ENCODE measurements around the gene ART4. TPM values are rescaled to one million over a fixed set of nuclear protein-coding genes. Genes with fewer than 3 reads are reported as not detected.

Gene ART4
- total RNA-seq, 1 donor from 2014 or later: not detected

DNA sequence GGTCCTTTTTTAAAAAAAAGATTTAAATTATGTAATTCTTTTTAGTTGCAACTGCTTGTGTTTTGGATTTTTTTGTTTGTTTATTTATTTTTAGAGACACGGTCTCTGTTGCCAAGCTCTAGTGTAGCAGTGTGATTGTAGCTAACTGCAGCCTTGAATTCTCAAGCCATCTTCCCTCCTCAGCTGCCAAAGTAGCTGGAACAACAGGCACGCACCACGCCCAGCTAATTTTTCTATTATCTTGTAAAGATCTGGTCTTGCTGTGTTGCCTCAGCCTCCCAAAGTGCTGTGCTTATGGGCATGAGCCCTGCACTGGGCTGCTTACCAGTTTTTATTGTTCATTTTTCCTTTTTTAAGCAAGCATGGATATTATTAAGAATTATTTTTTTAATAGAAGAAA, 10.6 kb upstream of the ART4 start:
- DNase-seq (ENCODE audit: low spot score in 2 of 2) (no peak), FAIRE-seq (no peak)

DNA sequence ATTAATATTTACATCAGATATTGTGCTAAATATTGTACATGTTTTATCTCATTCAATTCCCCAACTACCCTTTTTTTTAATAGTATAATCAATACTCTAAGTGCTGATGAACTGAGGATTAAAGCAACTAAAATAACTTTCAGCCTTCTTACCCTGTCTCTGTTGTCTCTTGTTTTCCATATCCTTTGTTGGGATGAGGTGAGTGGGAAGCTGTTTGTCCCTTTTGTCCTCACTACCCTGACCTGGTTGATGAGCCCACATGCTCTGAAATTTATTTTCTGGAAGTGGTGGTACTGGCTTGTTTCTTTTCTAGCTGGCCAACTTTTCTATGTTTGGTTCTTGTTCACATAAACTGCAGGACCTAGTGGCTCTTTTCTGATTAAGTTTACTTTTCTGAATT, 9.6 kb upstream of the ART4 start:
- DNase-seq (ENCODE audit: low spot score in 2 of 2) (no peak), FAIRE-seq (no peak)

DNA sequence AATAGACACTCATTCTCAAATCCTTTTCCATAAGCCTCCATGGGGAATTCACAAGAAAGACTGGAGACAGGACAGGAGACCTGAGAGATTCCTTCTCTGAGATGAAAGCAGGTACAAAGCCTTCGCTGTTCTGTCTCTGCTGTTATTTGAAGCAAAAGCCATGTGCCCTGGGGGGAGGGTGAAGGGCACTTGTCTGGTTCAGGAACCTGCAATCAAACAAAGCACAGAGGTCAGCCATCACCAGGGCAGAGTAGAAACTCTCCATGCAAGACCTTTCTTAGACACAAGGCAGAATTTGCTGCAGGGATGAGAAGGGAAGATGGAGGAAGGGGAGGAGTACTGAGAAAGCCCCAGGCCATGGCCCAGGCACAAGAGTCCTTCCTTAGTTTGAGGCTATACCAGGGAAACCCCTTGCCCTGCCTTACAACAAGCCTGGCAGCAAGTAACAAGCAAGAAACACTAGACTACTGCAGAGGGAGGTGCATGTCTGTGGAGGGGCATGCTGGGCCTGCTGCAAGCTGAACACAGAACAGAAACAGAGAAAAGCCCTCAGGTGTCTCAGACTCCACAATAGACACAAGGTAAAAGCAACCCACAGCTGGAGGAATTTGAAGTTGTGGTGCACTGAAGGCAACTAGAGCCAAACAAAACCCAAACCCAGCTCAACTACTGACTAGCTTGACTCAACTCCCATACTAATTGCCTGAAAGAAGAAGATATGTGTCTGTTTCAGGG, 7.8 kb upstream of the ART4 start:
- DNase-seq (ENCODE audit: low spot score in 2 of 2): no peak
- FAIRE-seq: no peak

DNA sequence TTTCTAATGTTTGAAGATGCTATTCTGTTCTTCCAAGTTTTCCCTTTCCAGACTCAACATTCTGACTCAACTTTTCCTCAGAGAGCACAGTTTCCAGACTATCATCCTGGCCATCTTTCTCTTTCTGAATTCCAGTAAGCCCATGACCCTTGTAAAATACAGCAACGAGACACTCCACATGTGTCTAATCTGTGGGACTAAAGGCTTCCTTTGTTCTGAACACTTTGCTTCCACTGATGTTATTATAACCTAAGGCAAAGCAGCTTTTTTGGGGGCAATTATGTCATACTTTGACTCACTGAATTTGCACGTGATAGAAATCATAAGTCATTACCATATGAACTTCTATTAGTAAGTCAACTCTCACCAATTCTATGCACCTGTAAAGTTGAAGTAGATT, 6.3 kb upstream of the ART4 start:
- DNase-seq (ENCODE audit: low spot score in 2 of 2) (no peak), FAIRE-seq (no peak)

DNA sequence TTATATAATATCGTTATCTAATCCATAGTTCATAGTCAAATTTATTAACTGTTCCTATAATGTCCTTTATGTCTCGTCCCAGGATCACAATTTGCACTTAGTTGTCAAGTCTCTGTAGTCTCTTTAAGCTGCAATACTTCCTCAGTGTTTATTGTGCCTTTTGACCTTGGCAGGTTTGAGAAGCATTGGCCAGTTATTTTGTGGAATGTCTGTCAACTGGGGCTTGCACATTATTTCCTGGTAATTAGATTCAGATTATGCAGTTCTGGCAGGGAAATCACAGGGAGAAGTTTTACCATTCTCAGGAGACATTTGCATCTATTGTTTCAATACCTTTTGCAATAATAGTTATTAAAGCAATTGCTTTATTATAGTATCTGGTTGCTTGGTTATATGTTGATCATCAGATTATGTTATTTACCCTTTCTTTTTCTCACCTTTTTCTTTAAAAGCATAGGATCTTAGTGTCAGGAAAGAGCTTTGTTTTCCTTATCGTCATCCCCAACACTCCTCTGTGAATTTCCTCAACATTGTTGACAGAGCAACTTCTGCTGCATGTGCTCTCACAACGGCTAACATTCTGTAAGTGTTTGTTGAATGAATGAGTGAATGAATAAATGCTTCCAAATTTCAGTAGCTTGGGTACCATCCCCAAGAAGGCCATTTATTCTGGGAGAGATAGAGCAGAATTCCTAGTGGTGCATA, 3.7 kb upstream of the ART4 start:
- no peak for DNase-seq (ENCODE audit: low spot score in 2 of 2)

DNA sequence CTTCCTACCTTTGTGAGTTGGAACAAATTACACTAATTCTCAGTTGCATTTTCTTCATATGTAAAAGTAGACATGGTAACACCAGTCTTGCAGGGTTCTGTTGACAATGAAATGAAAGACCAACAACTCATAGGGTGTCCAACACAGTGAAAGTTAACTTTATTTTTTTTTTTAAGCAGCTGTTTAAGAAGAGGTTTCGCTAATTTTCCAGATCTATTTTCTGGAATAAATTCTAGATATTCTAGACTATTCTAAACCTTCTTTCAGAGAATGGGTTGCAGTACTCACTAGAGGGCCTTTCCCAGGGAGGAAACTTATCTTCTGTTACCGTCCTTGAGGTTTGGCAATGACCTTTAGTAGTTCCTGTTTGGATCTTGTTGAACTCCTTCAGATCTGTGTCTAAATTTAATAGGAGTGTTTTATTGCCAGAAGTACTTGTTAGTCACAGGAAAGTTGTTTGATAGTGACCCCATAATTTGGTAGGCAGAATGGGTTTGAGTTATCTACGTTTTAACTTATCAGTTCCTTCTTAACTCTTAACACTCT, 2.8 kb upstream of the ART4 start:
- DNase-seq (ENCODE audit: low spot score in 2 of 2): no peak
- FAIRE-seq: no peak

More for the DNA sequence above, 3.7 kb upstream of the ART4 start:
- FAIRE-seq: no peak

DNA sequence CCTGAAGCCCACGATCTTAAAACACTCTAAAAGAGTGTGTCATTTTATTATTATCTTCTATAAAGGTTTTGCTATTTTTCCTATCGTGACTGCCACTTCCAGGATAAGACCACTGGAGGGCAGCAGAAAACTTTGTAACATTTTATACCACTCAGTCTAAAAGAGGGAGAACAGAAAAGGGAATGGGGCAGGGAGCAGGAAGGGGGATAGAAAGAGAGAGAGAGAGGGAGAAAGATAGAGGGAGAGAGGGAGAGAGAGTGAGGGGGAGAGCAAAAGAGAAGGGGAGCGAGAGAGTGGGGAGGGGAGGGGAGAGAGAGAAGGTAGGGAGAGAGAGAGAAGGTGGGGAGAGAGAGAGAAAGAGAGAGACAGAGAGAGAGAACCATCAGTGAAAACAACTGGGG, 2.0 kb upstream of the ART4 start:
- FAIRE-seq (peak; percentile 64), DNase-seq (ENCODE audit: low spot score in 2 of 2) (peak; percentile 18 to 61)

DNA sequence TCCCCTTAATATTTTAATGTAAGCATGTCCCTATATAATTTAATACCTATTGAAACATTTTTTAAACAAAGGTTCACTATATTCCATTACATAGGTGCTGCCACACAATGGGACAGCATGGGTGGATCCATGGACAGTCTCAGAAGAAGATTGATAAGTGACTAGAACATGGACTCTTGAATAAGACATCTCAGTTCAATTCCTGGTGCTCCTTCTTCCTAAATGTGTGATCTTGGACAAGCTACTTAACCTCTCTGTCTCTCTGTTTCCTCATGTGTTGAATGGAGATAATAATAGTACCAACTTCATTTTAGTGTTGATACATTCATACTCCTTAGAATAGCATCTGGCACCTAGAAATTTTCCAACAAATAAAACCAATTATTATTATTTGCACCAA, 1.1 kb upstream of the ART4 start:
- DNase-seq (ENCODE audit: low spot score in 2 of 2) (no peak), FAIRE-seq (no peak)

DNA sequence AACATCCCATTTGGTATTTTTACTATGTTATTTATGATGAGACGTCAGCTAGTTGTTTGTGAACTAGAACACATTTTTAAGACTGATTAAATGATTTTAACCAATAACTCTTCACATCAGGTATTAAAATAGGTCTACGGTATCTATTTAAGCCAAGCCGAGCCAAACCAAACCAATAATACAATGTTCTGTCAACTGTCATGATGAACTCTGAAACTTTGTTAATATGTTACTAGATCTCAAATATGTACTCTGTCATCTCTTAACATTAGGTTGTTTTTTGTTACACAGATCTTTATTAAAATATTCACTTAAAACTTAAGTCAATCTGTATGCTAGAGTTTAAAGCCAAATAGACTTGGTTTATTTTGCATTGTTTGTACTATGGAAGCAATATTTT, 1.0 kb downstream of the ART4 start:
- DNase-seq (ENCODE audit: low spot score in 2 of 2) (no peak), FAIRE-seq (no peak)

DNA sequence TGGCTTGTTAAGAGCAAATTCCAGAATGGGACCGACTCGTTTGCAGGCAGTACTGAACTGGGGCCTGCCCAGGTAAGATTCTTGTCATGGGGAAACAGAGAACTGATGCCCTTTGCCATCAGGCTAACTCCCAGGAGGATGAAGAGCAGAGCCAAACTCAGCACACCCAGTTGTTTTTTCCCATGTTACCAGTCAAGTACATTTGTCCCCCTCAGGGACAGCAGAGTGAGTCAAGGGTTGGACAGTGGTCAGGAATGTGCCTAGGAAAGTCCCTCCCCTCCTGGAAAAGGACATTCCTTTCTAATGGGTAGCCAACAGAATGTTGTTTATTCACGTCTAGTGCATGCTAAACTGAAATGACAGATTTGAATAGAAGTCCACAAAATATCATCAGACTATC, 1.6 kb downstream of the ART4 start:
- DNase-seq (ENCODE audit: low spot score in 2 of 2) (no peak), FAIRE-seq (no peak)

DNA sequence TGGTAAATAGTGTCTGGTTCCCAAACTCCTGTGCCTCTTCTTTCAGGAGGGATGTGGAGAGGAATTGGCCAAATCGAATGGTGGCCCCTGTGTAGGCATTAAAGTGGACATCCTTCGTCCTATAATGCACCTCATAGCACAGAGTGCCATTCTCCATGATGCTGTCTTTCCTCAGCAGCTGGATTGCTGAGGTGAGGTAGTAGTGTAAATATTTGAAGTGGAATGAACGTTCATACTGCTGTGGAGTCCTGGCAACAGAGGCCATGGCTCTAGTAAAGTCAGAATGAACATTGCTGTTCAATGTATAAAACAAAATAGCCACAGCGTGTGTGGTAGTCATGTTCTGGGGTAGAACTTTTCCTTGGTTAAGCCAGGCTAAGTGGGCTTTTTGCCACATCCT, 2.7 kb downstream of the ART4 start:
- DNase-seq (ENCODE audit: low spot score in 2 of 2): no peak
- no peak for FAIRE-seq

DNA sequence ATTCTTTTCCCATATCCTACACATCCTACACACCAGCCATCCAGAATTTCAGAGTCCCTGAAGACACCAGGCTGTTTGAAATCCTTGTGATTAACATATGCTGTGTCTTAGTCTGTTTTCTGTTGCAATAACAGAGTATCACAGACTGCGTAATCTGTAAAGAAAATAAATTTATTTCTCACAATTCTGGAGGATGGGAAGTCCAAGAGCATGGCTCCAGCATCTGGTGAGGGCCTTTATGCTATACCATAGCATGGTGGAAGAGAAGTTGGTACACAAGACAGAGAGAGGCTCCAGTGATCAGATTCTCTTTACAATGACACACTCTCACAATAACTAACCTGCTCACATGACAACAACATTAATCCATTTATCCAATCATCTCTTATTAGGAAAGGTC, 4.1 kb downstream of the ART4 start:
- DNase-seq (ENCODE audit: low spot score in 2 of 2): no peak
- FAIRE-seq: no peak

DNA sequence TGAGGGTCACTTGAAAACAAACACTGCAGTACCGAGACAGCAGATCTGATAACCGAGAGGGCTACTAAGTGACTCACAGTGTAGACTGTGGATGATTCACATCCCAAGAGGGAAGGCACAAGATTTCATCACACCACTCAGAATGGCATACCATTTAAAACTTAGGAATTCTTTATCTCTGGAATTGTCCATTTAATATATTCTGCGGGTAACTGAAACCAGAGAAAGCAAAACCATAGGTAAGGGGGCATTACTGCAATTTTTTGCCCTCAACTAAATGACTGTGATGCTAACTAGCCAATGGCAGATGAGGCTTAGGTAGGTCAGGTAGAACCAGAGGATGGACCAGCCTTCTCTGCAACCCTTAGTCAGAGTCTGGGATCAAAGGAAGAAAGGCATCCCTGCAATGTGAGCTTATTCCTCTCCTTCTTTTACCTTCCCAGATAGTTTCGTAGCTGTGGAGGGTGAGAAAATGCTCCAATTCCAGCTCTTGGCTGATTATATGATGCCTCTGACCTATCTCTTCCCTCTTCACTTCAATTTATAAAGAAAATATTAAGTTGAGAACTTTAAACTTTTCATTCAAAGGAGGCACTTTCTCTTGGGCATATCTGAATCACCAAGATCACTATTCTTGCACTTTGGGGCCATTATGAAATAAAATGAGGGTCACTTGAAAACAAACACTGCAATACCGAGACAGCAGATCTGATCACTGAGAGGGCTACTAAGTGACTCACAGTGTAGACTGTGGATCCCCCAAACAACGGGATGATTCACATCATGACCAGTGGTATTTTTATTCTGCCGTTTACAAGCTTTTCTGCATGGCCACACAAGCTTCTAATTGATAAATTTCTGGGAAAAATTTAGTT, 6.8 kb downstream of the ART4 start:
- no peak for DNase-seq (ENCODE audit: low spot score in 2 of 2)

DNA sequence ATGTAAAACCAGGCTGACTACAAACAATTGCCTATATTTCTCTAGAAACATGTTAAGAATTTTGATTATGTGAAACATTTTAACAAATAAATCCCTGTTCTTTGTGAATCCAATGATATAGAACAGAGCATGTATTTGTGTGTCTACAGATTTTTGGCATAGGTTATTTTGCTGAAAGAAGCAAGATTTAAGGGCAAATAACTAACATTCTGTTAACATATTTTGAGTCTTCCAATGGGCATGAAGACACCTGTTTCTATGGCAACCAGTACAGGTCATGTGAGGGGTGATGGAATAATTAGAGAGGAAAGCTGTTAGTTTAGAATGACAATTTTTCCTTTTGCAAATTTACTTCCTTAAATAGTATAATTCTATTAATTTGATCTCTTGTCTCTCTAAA, 8.8 kb downstream of the ART4 start:
- DNase-seq (ENCODE audit: low spot score in 2 of 2): no peak
- no peak for FAIRE-seq

More for the DNA sequence above, 6.8 kb downstream of the ART4 start:
- no peak for FAIRE-seq

DNA sequence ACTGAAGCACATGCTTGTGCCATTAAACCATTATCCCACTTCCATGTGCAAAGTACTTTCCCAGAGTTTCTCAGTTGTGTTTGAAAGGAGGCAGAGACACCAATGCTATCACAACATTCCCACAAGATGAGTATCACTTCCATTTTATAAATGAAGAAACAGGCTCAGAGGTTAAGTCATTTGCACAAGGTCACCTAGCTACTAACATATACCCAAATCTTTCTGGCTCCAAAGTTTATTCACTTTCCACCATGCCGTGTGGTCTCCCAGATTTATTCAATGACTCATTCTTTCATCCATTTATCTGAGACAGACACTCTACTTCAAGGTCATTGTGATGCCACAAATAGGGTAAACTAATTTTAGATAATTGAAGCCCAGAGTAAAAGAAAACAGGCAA, 9.4 kb downstream of the ART4 start:
- DNase-seq (ENCODE audit: low spot score in 2 of 2) (no peak), FAIRE-seq (no peak)

DNA sequence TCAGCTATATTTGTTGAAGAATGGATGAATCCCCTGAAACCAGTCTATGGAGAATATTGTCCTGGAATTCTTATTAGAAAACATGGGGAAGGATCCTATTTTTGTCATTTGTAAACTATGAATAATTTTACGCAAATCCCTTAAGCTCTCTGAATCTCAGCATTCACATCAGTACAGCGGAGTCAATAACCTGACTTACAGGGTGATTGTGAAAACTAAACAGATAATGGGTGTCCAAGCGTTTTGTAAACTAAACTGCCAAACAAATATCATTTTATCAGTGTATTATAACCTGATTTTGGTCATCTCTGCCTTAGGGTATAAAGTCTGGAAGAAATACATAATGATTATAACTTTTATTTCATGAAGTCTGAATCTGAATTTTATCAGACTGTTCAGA, 10.0 kb downstream of the ART4 start:
- FAIRE-seq: no peak
- no peak for DNase-seq (ENCODE audit: low spot score in 2 of 2)

DNA sequence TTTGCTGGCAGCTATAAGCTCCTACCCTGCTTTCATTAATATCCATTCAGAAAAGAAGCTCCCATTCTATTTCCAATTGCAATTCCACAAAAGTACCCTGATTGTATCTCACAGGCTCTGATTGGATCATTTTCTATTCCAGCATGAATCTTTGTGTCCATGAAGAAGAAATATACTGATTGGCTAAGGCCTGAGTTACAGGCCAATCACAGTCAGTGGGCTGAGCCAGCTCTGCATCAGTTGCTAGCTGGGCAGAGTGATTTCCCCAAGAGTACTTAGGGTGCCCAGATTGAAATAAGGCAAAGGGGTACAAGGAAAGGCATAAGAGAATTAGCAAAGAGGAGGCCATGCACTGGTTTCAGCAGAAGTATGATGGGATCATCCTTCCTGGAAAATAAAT, 14.4 kb downstream of the ART4 start:
- FAIRE-seq (no peak), DNase-seq (ENCODE audit: low spot score in 2 of 2) (peak in 1 of 2 donors; percentile 15)

DNA sequence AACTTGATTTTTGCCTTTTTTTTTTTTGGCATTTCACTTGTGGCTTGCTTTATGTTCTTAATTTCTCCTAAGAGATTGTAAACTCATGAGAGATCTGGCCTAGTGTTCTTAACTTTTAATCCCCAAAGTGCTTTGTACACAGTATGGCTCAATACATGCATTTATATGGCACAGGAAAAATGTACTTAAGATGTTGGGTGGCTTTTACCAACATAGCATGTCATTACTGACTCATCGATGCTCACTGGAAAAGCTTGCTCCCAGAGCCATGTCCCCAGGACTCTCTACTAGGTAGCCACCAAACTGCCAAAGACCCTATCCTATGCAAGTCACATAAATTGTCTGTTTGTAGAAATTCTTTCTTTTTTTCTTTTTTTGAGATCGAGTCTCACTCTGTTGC, 16.3 kb downstream of the ART4 start:
- no peak for FAIRE-seq
- DNase-seq (ENCODE audit: low spot score in 2 of 2): no peak

DNA sequence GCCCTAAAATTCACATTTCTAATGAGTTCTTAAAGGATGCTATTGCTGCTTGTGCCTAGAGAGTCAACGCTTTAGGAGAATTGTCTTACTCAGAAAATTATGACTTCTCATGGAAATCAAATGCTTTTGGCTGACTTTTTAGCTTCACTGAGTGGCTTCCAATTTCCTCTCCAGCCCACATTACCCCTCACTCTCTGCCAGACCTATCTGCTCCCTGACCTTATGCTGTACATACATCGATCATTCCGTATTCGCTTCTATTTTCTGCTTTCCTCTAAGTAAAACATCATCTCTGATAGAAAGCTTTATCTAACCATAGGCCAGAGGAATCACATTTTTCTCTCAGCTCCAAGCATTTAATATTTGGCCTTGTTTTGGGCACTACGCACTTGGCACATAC, 16.8 kb downstream of the ART4 start:
- DNase-seq (ENCODE audit: low spot score in 2 of 2) (no peak), FAIRE-seq (no peak)

DNA sequence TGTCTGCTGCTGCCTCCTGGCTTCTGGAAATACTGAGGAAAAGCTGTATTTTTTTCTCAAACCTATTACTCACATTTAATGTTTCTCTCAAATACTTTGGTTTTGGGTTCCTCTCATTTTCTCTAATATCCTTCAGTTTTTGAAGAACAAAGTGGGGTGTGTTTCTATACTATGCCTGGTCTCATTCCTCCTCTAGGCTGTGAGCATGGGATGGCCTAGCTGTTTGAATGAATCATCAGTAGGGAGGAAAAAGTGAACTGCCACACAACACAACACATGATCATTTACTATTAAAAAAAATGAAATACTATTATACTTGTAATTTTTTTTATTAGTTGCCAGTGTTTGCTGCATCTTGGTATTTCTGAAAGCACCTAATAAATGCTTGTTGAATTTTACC, 18.1 kb downstream of the ART4 start:
- DNase-seq (ENCODE audit: low spot score in 2 of 2): no peak
- FAIRE-seq: no peak

DNA sequence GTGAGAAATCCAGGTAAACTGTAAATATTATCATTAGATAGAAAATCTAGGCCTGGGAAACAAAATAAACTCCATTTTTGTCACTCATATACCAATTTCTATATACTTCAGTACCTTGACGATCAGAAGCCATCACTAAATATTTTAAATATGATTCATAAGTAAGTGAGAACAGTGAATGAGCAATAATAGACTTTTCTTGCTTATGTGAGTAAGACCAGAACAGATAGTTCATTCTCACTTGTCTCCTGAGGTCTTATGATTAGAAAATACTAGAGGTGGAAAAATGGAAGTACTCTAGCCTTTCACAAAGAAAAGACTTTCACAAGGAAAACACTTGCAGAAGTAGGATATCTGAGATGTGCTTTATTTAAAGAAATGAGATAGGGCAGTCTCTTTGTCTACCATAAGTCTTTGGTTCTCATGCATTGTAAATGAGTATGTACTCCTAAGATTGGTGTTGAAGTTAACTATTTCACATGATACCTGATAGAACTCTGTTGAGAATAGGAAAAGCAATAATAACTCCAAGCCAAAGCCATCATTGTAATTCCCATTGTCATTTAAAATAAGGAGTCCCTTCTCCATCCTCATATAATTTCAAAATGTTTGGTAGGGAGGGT, 19.2 kb downstream of the ART4 start:
- no peak for DNase-seq (ENCODE audit: low spot score in 2 of 2)
- no peak for FAIRE-seq

Data from frontal cortex (tissue), 4 donors.